Gastrocnemius medialis (tissue), 4 donors: ENCODE results near the gene PLBD1. TPM values are rescaled to one million over a fixed set of nuclear protein-coding genes. Genes with fewer than 3 reads are reported as not detected.

ENCODE experiments used
- ATAC-seq, 2 donors: fragments of 150-250 bp; one replicate each; pipeline ENCODE4 v1.9.1; 2016
- DNase-seq, 2 donors: peaks; one replicate each; pipeline ENCODE4 v3.0.0-alpha.2; 2019
- H3K27ac ChIP-seq, 4 donors: fragments of 200-600 bp; sonication (generic); 1 replicate in 1 of 4; 2 replicates in 3 of 4; pipeline ENCODE4 v1.5.1; 2016 to 2018; ENCODE audit warnings: mild to moderate bottlenecking in 2 of 4, moderate library complexity in 1 of 4
- H3K27me3 ChIP-seq, 3 donors: fragments of 200-600 bp; sonication (generic) in 2 of 3; 1 replicate in 1 of 3; 2 replicates in 2 of 3; pipeline versions ENCODE4 v1.5.1 to v1.6.0; 2016 to 2019; ENCODE audit warnings: mild to moderate bottlenecking in 1 of 3, moderate library complexity in 1 of 3
- H3K36me3 ChIP-seq, 2 donors: fragments of 200-600 bp; sonication (generic) in 1 of 2; one replicate each; pipeline ENCODE4 v1.5.1; 2017 to 2018
- H3K4me1 ChIP-seq, 2 donors: fragments of 200-600 bp; sonication (generic) in 1 of 2; one replicate each; pipeline ENCODE4 v1.5.1; 2016 to 2017; ENCODE audit warnings: mild to moderate bottlenecking in 2 of 2
- H3K4me3 ChIP-seq, 4 donors: fragments of 200-600 bp; sonication (generic) in 3 of 4; 1 replicate in 1 of 4; 2 replicates in 3 of 4; pipeline ENCODE4 v1.5.1; 2016 to 2019; ENCODE audit warnings: mild to moderate bottlenecking in 2 of 4
- H3K9me3 ChIP-seq, 3 donors: fragments of 200-600 bp; sonication (generic) in 2 of 3; 1 replicate in 1 of 3; 2 replicates in 2 of 3; pipeline ENCODE4 v1.5.1; 2016 to 2019
- POLR2A ChIP-seq, 2 donors: fragments of 450-650 bp; IDR thresholded peaks; one replicate each; pipeline ENCODE4 v1.6.1; 2017; ENCODE audit warnings: antibody characterized with exemption in 2 of 2, mild to moderate bottlenecking in 2 of 2, moderate library complexity in 2 of 2
- in situ Hi-C, 4 donors: fragments of 200-750 bp; cut with MboI; loops; one replicate each; pipeline versions ENCODE4 v1.15.0 to v1.8.0; 2017; ENCODE audit warnings: low sequenced_read_pairs in 4 of 4
- intact Hi-C: fragments of 100-400 bp; cut with DNase I; formaldehyde crosslinking; loops from one replicate; pipeline ENCODE4 v1.15.1; 2023; ENCODE audit warnings: low total_unique reads
- total RNA-seq, 4 donors: library from RNA; depleted of rRNA; stranded (reverse); fragments of >200 nt; gene quantifications; one replicate each; pipeline versions ENCODE4 v1.1.0 to v1.2.3, GENCODE V29; 2016
- TF ChIP-seq, protein P1 (sequence below), 5 experiments: fragments of 450-650 bp in 3 of 5; fragments of 200-600 bp in 2 of 5; sonication (generic) in 2 of 5; IDR thresholded peaks in 4 of 5; conservative IDR thresholded peaks in 1 of 5; 1 replicate in 4 of 5; 2 replicates in 1 of 5; pipeline ENCODE4 v1.5.1; 2016 to 2019; ENCODE audit warnings: antibody characterized with exemption in 5 of 5, mild to moderate bottlenecking in 3 of 5, moderate library complexity in 3 of 5

PLBD1 gene
- total RNA-seq, 4 donors from 2014 or later, result 3.0 to 7.1 (median 5.8) TPM

DNA sequence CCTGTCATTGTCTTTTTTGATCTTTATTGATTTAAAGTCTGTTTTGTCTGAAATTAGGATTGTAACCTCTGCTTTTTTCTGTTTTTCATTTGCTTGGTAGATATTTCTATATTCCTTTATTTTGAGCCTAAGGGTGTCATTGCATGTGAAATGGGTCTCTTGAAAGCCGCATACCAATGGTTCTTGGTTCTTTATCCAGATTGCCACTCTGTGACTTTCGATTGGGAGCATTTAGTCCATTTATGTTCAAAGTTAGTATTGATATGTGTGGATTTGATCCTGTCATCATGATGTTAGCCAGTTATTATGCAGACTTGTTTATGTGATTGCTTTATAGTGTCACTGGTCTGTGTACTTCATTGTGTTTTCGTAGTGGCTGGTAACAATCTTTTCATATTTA is 29.8 kb upstream of the PLBD1 start:
- intact Hi-C loops (no loop called here), in situ Hi-C loops (no loop called here)
- no peak overlapping the region for H3K4me3 ChIP-seq
- H3K4me1 ChIP-seq, result no peaks in the 10 kb centered on the region
- ATAC-seq (no peak), DNase-seq (no peak)
- no peak overlapping the region for H3K27ac ChIP-seq
- H3K36me3 ChIP-seq, result no peaks in the 10 kb centered on the region
- H3K9me3 ChIP-seq, result no peaks in the 10 kb centered on the region
- no peak for TF ChIP-seq POLR2A (IDR thresholded peaks at IDR 0.05)
- TF ChIP-seq, protein P1, sequence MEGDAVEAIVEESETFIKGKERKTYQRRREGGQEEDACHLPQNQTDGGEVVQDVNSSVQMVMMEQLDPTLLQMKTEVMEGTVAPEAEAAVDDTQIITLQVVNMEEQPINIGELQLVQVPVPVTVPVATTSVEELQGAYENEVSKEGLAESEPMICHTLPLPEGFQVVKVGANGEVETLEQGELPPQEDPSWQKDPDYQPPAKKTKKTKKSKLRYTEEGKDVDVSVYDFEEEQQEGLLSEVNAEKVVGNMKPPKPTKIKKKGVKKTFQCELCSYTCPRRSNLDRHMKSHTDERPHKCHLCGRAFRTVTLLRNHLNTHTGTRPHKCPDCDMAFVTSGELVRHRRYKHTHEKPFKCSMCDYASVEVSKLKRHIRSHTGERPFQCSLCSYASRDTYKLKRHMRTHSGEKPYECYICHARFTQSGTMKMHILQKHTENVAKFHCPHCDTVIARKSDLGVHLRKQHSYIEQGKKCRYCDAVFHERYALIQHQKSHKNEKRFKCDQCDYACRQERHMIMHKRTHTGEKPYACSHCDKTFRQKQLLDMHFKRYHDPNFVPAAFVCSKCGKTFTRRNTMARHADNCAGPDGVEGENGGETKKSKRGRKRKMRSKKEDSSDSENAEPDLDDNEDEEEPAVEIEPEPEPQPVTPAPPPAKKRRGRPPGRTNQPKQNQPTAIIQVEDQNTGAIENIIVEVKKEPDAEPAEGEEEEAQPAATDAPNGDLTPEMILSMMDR (IDR thresholded peaks at IDR 0.05 in 4 of 5, conservative IDR thresholded peaks at IDR 0.05 in 1 of 5), result no peak
- H3K27me3 ChIP-seq, result no peaks in the 10 kb centered on the region

DNA sequence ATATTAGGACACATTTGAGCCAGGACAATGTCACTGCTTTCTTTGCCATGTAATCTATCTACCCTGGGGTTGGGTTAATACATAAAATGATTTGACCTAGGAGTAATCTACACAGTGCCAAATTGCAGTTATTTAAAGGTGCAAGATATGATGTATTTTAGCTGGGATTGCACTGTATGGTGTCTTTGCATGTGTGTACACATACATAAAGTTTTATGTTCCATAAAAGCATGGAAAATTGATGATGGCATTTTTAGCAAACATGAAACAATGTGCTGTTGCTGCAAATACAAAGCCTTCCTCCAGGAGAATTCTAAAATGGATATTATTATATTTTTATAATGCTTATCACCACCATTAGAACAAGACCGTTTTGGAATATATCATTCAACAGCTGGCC is 24.0 kb upstream of the PLBD1 start:
- Histone ChIP-seq H3K27ac (no peak overlapping the region), H3K36me3 (no peaks in the 10 kb centered on the region), H3K27me3 (no peaks in the 10 kb centered on the region), H3K9me3 (no peaks in the 10 kb centered on the region), H3K4me1 (peaks cover 17% of the 10 kb centered on the region in 2 donors), H3K4me3 (no peak overlapping the region)
- in situ Hi-C loops (no loop called here), intact Hi-C loops (no loop called here)
- ATAC-seq, result no peak
- no peak for TF ChIP-seq POLR2A (IDR thresholded peaks at IDR 0.05)
- TF ChIP-seq, protein P1 (IDR thresholded peaks at IDR 0.05 in 4 of 5, conservative IDR thresholded peaks at IDR 0.05 in 1 of 5), result no peak
- DNase-seq, result no peak

DNA sequence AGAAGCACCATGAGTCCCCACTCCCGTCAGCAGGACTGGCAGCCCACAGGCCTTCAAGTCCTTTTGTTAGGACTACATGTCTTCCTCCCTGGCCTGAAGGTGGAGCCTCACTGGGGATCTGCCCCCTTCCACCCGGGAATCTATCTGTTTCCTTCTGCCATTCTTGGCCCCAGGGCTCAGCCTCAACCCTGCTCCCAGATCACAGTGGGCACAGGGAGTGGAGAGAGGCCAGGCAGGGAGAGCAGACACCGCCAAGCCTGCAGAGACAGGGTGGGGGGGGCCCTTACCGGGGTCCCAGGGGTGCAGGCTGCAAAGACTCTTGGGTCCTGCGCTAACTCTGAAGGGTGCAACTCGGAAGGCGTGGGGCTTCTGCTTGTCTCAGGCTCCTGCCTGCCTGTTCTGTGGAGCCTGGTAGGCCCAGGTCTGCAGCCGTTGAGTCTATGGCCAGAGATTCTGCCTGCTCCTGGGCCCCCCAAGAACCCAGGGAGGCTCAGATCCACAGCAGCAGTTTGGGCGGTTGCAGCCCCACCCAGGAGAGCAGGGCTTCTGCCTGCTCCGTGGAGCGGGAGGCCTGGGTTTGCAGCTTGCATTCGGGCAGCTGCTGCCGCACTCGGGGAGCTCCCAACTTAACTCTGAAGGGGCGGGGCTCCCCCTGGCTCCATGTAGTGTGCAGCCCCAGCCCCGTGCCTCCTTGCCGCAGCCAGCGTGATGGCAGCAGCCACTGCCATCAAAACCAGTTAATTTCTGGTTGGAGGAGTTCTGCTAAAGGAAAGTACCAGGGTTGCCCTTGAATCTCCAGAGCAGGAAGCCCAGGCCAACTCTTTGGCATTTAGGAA is 21.7 kb upstream of the PLBD1 start:
- in situ Hi-C loops (no loop called here), intact Hi-C loops (no loop called here)
- DNase-seq (no peak), ATAC-seq (no peak)
- H3K4me3 ChIP-seq, result no peak overlapping the region
- TF ChIP-seq, protein P1 (IDR thresholded peaks at IDR 0.05 in 4 of 5, conservative IDR thresholded peaks at IDR 0.05 in 1 of 5), result no peak
- no peak for TF ChIP-seq POLR2A (IDR thresholded peaks at IDR 0.05)
- no peak overlapping the region for H3K27ac ChIP-seq
- H3K4me1 ChIP-seq, result peaks cover 17% of the 10 kb centered on the region in 2 donors
- H3K27me3 ChIP-seq, result no peaks in the 10 kb centered on the region
- no peaks in the 10 kb centered on the region for H3K36me3 ChIP-seq
- no peaks in the 10 kb centered on the region for H3K9me3 ChIP-seq

DNA sequence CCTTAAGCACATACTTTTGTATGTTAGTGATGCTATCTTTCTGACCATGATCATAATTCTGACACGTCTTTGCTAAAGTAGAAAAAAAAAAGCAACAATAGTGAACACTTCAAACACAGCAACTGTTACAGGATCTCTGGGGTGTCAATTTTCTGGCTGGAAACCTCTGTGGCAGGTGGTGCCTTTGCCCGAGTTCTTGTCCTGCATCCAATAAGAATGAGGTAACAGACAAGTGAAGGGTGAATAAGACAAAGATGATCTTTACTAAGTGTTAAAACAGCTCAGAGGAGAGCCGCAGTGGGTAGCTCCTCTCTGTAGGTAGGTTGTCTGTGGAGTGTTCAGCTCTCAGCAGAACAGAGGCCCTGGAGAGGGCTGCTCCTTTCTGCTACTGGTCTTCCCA is 20.9 kb upstream of the PLBD1 start:
- Histone ChIP-seq H3K27me3 (no peaks in the 10 kb centered on the region), H3K4me3 (no peak overlapping the region), H3K4me1 (peaks cover 17% of the 10 kb centered on the region in 2 donors), H3K36me3 (no peaks in the 10 kb centered on the region), H3K27ac (no peak overlapping the region), H3K9me3 (no peaks in the 10 kb centered on the region)
- ATAC-seq (peak in 1 of 2 donors; percentile 60), DNase-seq (no peak)
- intact Hi-C loops (no loop called here), in situ Hi-C loops (no loop called here)
- TF ChIP-seq POLR2A (IDR thresholded peaks at IDR 0.05), result no peak
- TF ChIP-seq, protein P1 (IDR thresholded peaks at IDR 0.05 in 4 of 5, conservative IDR thresholded peaks at IDR 0.05 in 1 of 5), result no peak
